HEK293T (cell line): ENCODE results near the gene CAPZA1.

ENCODE experiments used
- BHLHE40 ChIP-seq: fragments of 450-650 bp; IDR thresholded peaks from 2 replicates; pipeline ENCODE4 v1.6.1; 2016; ENCODE audit warnings: mild to moderate bottlenecking, moderate library complexity, borderline replicate concordance
- CTBP1 ChIP-seq: fragments of 450-650 bp; IDR thresholded peaks from 2 replicates; pipeline ENCODE4 v1.6.1; 2016; ENCODE audit warnings: borderline replicate concordance
- ELF4 ChIP-seq: fragments of 450-650 bp; IDR thresholded peaks from 2 replicates; pipeline ENCODE4 v1.6.1; 2017; ENCODE audit warnings: antibody characterized with exemption
- FOXA1 ChIP-seq: fragments of 450-650 bp; IDR thresholded peaks from 2 replicates; pipeline ENCODE4 v1.6.1; 2016; ENCODE audit warnings: mild to moderate bottlenecking
- FOXK2 ChIP-seq: fragments of 450-650 bp; IDR thresholded peaks from 2 replicates; pipeline ENCODE4 v1.6.1; 2016; ENCODE audit warnings: mild to moderate bottlenecking
- FOXM1 ChIP-seq: fragments of 450-650 bp; IDR thresholded peaks from 2 replicates; pipeline ENCODE4 v1.6.1; 2017; ENCODE audit warnings: mild to moderate bottlenecking, borderline replicate concordance
- HDGF ChIP-seq: fragments of 450-650 bp; IDR thresholded peaks from 2 replicates; pipeline ENCODE4 v1.6.1; 2017; ENCODE audit warnings: antibody characterized with exemption, borderline replicate concordance
- LEF1 ChIP-seq: fragments of 450-650 bp; IDR thresholded peaks from 2 replicates; pipeline ENCODE4 v1.6.1; 2017; ENCODE audit warnings: mild to moderate bottlenecking, borderline replicate concordance
- NFRKB ChIP-seq: fragments of 450-650 bp; IDR thresholded peaks from 2 replicates; pipeline ENCODE4 v1.6.1; 2016; ENCODE audit warnings: mild to moderate bottlenecking, moderate library complexity
- PKNOX1 ChIP-seq: fragments of 450-650 bp; IDR thresholded peaks from 2 replicates; pipeline ENCODE4 v1.6.1; 2016
- SP1 ChIP-seq: fragments of 450-650 bp; IDR thresholded peaks from 2 replicates; pipeline ENCODE4 v1.6.1; 2017
- SUZ12 ChIP-seq: fragments of 450-650 bp; IDR thresholded peaks from 2 replicates; pipeline ENCODE4 v1.6.1; 2016; ENCODE audit warnings: mild to moderate bottlenecking
- TARDBP ChIP-seq: fragments of 450-650 bp; IDR thresholded peaks from 2 replicates; pipeline ENCODE4 v1.6.1; 2016
- ZNF384 ChIP-seq: fragments of 450-650 bp; IDR thresholded peaks from 2 replicates; pipeline ENCODE4 v1.6.1; 2016

DNA sequence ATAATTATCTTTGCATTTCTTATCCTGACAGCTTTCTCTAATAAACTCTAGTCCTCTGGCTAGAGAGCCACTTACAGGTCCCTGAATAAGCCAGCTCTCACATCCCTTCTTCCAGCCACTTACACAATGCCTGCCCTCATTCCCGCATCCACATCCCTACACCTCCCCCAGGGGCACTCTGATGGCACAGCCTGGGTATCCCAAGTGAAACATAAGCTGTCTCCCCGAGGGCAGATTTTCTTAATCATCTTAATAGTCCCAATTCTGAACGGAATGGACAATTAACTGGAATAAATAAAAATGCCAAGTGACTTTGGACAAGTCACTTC, 82.4 kb downstream of the CAPZA1 start:
- no peak for TF ChIP-seq ELF4
- TF ChIP-seq SP1, result no peak
- TF ChIP-seq LEF1, result no peak
- TF ChIP-seq SUZ12, result no peak
- TF ChIP-seq CTBP1, result no peak
- TF ChIP-seq FOXA1, result no peak
- no peak for TF ChIP-seq FOXM1
- TF ChIP-seq BHLHE40, result no peak
- no peak for TF ChIP-seq TARDBP
- no peak for TF ChIP-seq ZNF384
- TF ChIP-seq NFRKB, result no peak
- TF ChIP-seq HDGF, result no peak
- TF ChIP-seq PKNOX1, result no peak
- TF ChIP-seq FOXK2, result no peak
